T-helper 17 cell (primary cell): Measurements from ENCODE around the gene CRYBA2. TPM values are rescaled to one million over a fixed set of nuclear protein-coding genes. Genes with fewer than 3 reads are reported as not detected.

Experiments used
- ATAC-seq: fragments of 150-1000 bp; cut with Tn5 transposase; 2 replicates; pipeline ENCODE4 v1.10.0; 2021; ENCODE audit warnings: mild to moderate bottlenecking, moderate library complexity
- DNase-seq, 3 donors: peaks; one replicate each; pipeline versions ENCODE4 v3.0.0 to v3.0.0-alpha.2; 2020 to 2021
- H3K9me3 ChIP-seq: one replicate; pipeline ENCODE4 v1.7.0; 2013; ENCODE audit warnings: low read length, mild to moderate bottlenecking; ENCODE audit not compliant: control insufficient read depth, poor library complexity, severe bottlenecking
- H3K27ac Mint-ChIP-seq: one replicate; pipeline ENCODE4 v1.8.0; 2022; ENCODE audit warnings: mild to moderate bottlenecking, moderate library complexity, mixed read lengths
- H3K27me3 Mint-ChIP-seq: one replicate; pipeline ENCODE4 v1.8.0; 2022; ENCODE audit warnings: mixed read lengths
- H3K36me3 Mint-ChIP-seq: one replicate; pipeline ENCODE4 v1.8.0; 2022; ENCODE audit warnings: low read depth, mixed read lengths
- H3K4me1 Mint-ChIP-seq: one replicate; pipeline ENCODE4 v1.8.0; 2022; ENCODE audit warnings: mild to moderate bottlenecking, mixed read lengths
- H3K4me3 Mint-ChIP-seq: one replicate; pipeline ENCODE4 v1.8.0; 2022; ENCODE audit warnings: mild to moderate bottlenecking, moderate library complexity, mixed read lengths
- total RNA-seq, 4 donors: library from RNA in 2 of 4; stranded (reverse) in 2 of 4; gene quantifications; one replicate each; pipeline ENCODE4 v1.2.3 and lab custom pipeline; 2022 to 2026

CRYBA2 gene
- total RNA-seq, 2 donors from 2014 or later = not detected

- DNase-seq (peak in 2 of 3 donors; percentile 32), ATAC-seq (peak; percentile 82)
- Mint-ChIP-seq H3K4me3 (peak within 1 kb of the TSS; percentile 80), H3K4me1 (peaks cover 12% of the 10 kb centered on the region), H3K27ac (no peak within 1 kb of the TSS), H3K27me3 (peaks cover 77% of the 10 kb centered on the region), H3K36me3 (peaks cover 13% of the 10 kb centered on the region)
- H3K9me3 ChIP-seq = no peaks in the 10 kb centered on the region
Measured at GRCh38 chr2:218959141-218959731, 34.0 kb downstream of the CRYBA2 start, which contains the start of gene CDK5R2. CDK5R2 (plus strand) TSS chr2:218959666; CDS start chr2:218959821, 155 bp downstream.

DNA sequence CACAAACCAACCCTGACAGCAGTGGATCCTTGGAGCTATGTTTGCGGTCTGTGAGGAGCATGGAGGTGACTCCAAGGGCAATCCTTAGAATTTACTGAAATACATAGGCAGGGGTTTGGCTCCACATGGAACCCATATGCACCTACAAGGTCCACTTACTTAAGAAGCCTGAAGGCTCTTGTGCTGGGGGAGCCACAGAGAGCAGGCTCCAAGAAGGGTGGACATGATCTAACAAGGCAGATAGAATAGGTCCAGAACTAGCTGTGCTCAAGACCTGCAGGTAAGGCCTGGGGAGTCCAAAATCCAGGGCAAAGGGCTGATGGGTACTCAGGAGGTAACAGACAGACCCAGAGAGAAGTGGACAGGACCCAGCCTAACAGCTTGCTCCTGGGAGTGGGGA lies 34.9 kb downstream of the CRYBA2 start:
- Mint-ChIP-seq H3K4me1 (peaks cover 15% of the 10 kb centered on the region), H3K27me3 (peaks cover 77% of the 10 kb centered on the region), H3K4me3 (no peak overlapping the region), H3K36me3 (peaks cover 7% of the 10 kb centered on the region), H3K27ac (no peak overlapping the region)
- no peak for DNase-seq
- H3K9me3 ChIP-seq = no peaks in the 10 kb centered on the region
- ATAC-seq = no peak

DNA sequence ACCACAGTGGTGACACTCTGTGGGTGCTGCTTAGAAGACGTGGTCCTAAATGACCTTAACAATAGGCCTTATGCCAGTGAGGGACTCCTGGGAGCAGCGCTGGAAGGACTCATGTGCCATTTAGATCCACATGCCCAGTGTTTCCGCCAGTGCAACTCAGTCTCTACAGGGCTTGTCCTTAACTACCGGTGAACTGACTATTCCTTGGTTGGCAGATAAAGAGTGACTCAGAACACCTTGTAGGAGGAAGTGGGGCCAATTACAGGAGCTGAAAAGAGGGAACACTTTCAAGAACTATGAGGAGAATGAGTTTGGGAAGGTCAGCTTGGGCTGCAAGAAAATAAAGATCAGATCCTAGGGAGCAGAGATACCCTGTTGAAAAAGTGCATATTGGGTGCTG lies 35.6 kb downstream of the CRYBA2 start:
- Mint-ChIP-seq H3K36me3 (peaks cover 7% of the 10 kb centered on the region), H3K4me1 (peaks cover 15% of the 10 kb centered on the region), H3K27ac (no peak overlapping the region), H3K27me3 (peaks cover 77% of the 10 kb centered on the region), H3K4me3 (peak overlapping the region; percentile 13)
- no peak for ATAC-seq
- H3K9me3 ChIP-seq = no peaks in the 10 kb centered on the region
- no peak for DNase-seq

- Mint-ChIP-seq H3K4me1 (peaks cover 11% of the 10 kb centered on the region), H3K36me3 (peaks cover 3% of the 10 kb centered on the region), H3K4me3 (peak overlapping the region; percentile 36), H3K27me3 (peaks cover 80% of the 10 kb centered on the region), H3K27ac (no peak overlapping the region)
- H3K9me3 ChIP-seq = no peaks in the 10 kb centered on the region
- ATAC-seq (no peak), DNase-seq (no peak)
Measured at GRCh38 chr2:218956039-218956438, 37.2 kb downstream of the CRYBA2 start.

- Mint-ChIP-seq H3K36me3 (peaks cover 3% of the 10 kb centered on the region), H3K4me3 (no peak overlapping the region), H3K4me1 (peaks cover 8% of the 10 kb centered on the region), H3K27me3 (peaks cover 88% of the 10 kb centered on the region), H3K27ac (no peak overlapping the region)
- DNase-seq = no peak
- no peak for ATAC-seq
- H3K9me3 ChIP-seq = no peaks in the 10 kb centered on the region
Measured at GRCh38 chr2:218954541-218955300, 38.5 kb downstream of the CRYBA2 start.

DNA sequence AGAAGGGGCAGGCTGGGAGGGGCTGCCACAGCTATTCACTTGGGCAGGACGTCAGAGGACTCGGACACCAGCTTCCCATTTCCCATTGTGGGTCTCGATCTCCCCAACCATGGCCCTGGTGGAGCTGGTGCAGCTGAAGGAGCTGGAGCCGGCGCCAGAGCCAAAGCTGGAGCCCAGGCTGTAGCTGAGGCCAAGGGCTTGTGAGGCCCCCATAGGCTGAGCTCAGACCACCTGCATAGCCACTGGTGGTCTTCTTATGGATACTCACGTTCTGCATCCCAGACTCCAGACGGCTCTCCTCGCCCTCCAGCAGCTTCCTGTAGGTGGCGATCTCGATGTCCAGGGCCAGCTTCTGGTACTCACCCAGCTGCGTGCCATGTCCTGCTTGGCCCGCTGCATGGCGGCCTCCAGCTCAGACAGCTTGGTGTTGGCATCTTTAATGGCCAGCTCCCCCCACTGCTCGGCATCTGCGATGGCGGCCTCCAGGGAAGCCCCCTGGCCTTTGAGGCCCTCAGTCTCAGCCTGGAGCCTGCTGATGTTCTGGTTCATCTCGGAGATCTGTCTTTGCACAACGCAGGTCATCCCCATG lies 39.8 kb downstream of the CRYBA2 start:
- Mint-ChIP-seq H3K27ac (no peak overlapping the region), H3K4me1 (peaks cover 3% of the 10 kb centered on the region), H3K27me3 (peaks cover 87% of the 10 kb centered on the region), H3K36me3 (peaks cover 3% of the 10 kb centered on the region), H3K4me3 (no peak overlapping the region)
- DNase-seq (no peak), ATAC-seq (no peak)
- no peaks in the 10 kb centered on the region for H3K9me3 ChIP-seq

DNA sequence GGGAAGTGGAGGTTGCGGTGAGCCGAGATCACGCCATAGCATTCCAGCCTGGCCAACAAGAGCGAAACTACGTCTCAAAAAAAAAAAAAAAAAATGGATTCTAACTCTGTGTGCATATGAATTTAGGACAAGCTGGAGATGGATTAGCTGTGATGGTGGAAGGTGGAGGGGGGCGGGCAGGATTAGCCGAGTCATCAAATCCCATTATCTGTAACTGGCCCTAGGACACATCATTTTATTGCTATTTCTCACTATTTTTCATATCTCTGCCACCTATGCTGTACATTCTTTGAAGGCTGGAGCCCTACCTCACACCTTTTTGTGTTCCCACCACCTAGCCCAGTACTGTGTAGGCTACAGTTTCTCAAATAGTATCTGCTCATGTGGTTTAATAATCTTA lies 41.1 kb downstream of the CRYBA2 start:
- H3K36me3 Mint-ChIP-seq = peaks cover under 1% of the 10 kb centered on the region
- H3K27ac Mint-ChIP-seq = no peak overlapping the region
- H3K4me3 Mint-ChIP-seq = no peak overlapping the region
- no peaks in the 10 kb centered on the region for H3K9me3 ChIP-seq
- no peak for ATAC-seq
- H3K4me1 Mint-ChIP-seq = peaks cover 3% of the 10 kb centered on the region
- DNase-seq = no peak
- peaks cover 83% of the 10 kb centered on the region for H3K27me3 Mint-ChIP-seq

DNA sequence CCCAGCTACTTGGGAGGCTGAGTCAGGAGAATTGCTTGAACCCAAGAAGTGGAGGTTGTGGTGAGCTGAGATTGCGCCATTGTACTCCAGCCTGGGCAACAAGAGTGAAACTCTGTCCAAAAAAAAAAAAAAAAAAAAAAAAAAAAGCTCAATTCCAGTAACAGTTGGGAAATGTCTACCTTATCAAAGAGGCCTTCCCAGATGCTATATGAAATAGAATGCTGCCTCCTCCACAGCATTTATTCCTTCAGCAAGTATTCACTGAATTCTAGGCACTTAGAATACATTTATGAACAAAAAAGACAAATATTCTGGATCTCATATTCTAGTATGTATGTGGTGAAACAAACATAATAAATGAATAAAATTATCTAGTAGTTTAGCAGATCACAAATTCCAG lies 46.6 kb downstream of the CRYBA2 start:
- Mint-ChIP-seq H3K27me3 (peaks cover 68% of the 10 kb centered on the region), H3K4me3 (no peak overlapping the region), H3K36me3 (peaks cover 12% of the 10 kb centered on the region), H3K4me1 (no peaks in the 10 kb centered on the region), H3K27ac (no peak overlapping the region)
- ATAC-seq (no peak), DNase-seq (no peak)
- H3K9me3 ChIP-seq = no peaks in the 10 kb centered on the region

DNA sequence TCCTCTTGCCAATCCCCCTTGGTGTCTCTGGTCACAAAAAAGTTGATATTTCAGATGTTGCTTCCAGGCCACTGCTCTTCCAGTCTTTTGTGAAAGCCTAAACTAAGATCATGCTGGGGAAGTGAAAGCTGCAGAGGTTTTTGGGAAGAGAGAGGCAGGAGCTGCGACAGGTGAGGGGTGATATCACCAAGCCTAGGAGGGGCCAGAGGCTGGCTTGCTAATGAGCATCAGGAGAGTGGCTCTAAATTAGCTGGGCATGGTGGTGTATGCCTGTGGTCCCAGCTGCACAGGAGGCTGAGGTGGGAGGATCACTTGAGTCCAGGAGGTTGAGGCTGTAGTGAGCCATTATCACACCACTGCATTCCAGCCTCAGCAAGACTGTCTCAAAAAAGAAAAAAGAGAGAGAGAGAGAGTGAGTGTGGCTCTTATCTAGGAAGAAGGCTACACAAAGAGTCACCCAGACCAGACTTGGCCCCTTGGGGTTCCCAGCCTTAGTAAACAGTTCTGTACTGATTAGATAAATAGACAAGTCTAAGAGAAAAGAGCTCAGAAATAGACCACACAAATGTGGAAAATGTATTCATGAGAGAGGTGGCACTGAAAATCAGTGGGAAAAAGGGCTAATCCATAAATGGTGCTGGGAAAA lies 48.3 kb downstream of the CRYBA2 start:
- Mint-ChIP-seq H3K4me1 (no peaks in the 10 kb centered on the region), H3K4me3 (no peak overlapping the region), H3K27ac (no peak overlapping the region), H3K36me3 (peaks cover 12% of the 10 kb centered on the region), H3K27me3 (peaks cover 62% of the 10 kb centered on the region)
- DNase-seq (no peak), ATAC-seq (no peak)
- no peaks in the 10 kb centered on the region for H3K9me3 ChIP-seq

Other genes starting within 250 kb of the CRYBA2 start
- under 1 TPM; 0.39 to 0.52 TPM for gene CYP27A1, start 211.3 kb downstream of the CRYBA2 start, total RNA-seq
- gene PRKAG3, start 161.6 kb downstream of the CRYBA2 start, total RNA-seq = not detected
- gene WNT6, start 133.6 kb downstream of the CRYBA2 start, total RNA-seq = not detected
- gene WNT10A, start 112.6 kb downstream of the CRYBA2 start, total RNA-seq = 10 to 100 TPM in 1 of 2 donors, 1 to 10 TPM in 1; 5.5 to 14.4 TPM
- not detected for gene CDK5R2, start 33.8 kb downstream of the CRYBA2 start, total RNA-seq
- not detected for gene FEV, start 8.2 kb downstream of the CRYBA2 start, total RNA-seq
- gene CFAP65, start 48.1 kb upstream of the CRYBA2 start, total RNA-seq = not detected
- gene IHH, start 67.5 kb upstream of the CRYBA2 start, total RNA-seq = not detected
- 10 to 100 TPM; 11.8 to 15.2 TPM for gene NHEJ1, start 167.4 kb upstream of the CRYBA2 start, total RNA-seq
- 1 to 10 TPM in 1 of 2 donors, under 1 TPM in 1; 0.65 to 1.0 TPM for gene SLC23A3, start 176.6 kb upstream of the CRYBA2 start, total RNA-seq
- gene CNPPD1, start 183.5 kb upstream of the CRYBA2 start, total RNA-seq = 10 to 100 TPM; 50.8 to 58.1 TPM
- gene RETREG2, start 184.9 kb upstream of the CRYBA2 start, total RNA-seq = 10 to 100 TPM; 78.4 to 81.4 TPM
- gene ZFAND2B, start 213.4 kb upstream of the CRYBA2 start, total RNA-seq = 10 to 100 TPM; 65.3 to 71.1 TPM
- gene ABCB6, start 225.5 kb upstream of the CRYBA2 start, total RNA-seq = 1 to 10 TPM; 2.6 to 6.6 TPM
- 10 to 100 TPM; 42.4 to 72.1 TPM for gene ATG9A, start 236.2 kb upstream of the CRYBA2 start, total RNA-seq
- gene ANKZF1, start 236.4 kb upstream of the CRYBA2 start, total RNA-seq = 10 to 100 TPM; 92.5 to 93.5 TPM